Heart left ventricle (tissue), 16 donors: Measurements from ENCODE around the gene PALLD. TPM values are rescaled to one million over a fixed set of nuclear protein-coding genes. Genes with fewer than 3 reads are reported as not detected.

ENCODE experiments used
- ATAC-seq, 4 donors: fragments of 200-7000 bp; cut with Tn5 transposase; one replicate each; pipeline ENCODE4 v1.9.1; 2020 to 2022; ENCODE audit warnings: moderate library complexity in 4 of 4, mild to moderate bottlenecking in 3 of 4, moderate number of reproducible peaks in 1 of 4
- DNase-seq, 5 donors: peaks; one replicate each; pipeline ENCODE4 v3.0.0-alpha.2; 2020
- H3K27ac ChIP-seq, 12 donors: fragments of 200-600 bp; sonication (generic) in 4 of 12; one replicate each; pipeline versions ENCODE4 v1.5.0 to v1.8.0; 2016 to 2022; ENCODE audit warnings: mild to moderate bottlenecking in 2 of 12
- H3K27me3 ChIP-seq, 9 donors: fragments of 200-600 bp; sonication (generic) in 2 of 9; one replicate each; pipeline versions ENCODE4 v1.5.1 to v1.8.0; 2016 to 2022; ENCODE audit warnings: mild to moderate bottlenecking in 3 of 9
- H3K36me3 ChIP-seq, 9 donors: fragments of 200-600 bp; sonication (generic) in 2 of 9; one replicate each; pipeline versions ENCODE4 v1.5.0 to v1.8.0; 2018 to 2022; ENCODE audit warnings: mild to moderate bottlenecking in 2 of 9
- H3K4me1 ChIP-seq, 12 donors: fragments of 200-600 bp; sonication (generic) in 4 of 12; one replicate each; pipeline versions ENCODE4 v1.5.0 to v1.8.0; 2016 to 2022; ENCODE audit warnings: mild to moderate bottlenecking in 3 of 12
- H3K4me3 ChIP-seq, 12 donors: fragments of 200-600 bp; sonication (generic) in 4 of 12; one replicate each; pipeline versions ENCODE4 v1.5.0 to v1.8.0; 2017 to 2022; ENCODE audit warnings: mild to moderate bottlenecking in 9 of 12, moderate library complexity in 4 of 12
- H3K9me3 ChIP-seq, 12 donors: fragments of 200-600 bp; sonication (generic) in 4 of 12; one replicate each; pipeline versions ENCODE4 v1.5.0 to v1.8.0; 2016 to 2022; ENCODE audit warnings: mild to moderate bottlenecking in 1 of 12
- POLR2A ChIP-seq, 2 donors: fragments of 450-650 bp; IDR thresholded peaks; one replicate each; pipeline ENCODE4 v1.6.1; 2017; ENCODE audit warnings: antibody characterized with exemption in 2 of 2, mild to moderate bottlenecking in 2 of 2, moderate library complexity in 2 of 2
- WGBS, 4 donors: extraction: QIAGEN DNeasy Blood & Tissue Kit in 2 of 4; methylation state at CpG; one replicate each; pipeline versions ENCODE4 v1.1.5 to v1.1.7; 2013 to 2018; 5-methylcytosine and 5-hydroxymethylcytosine counted together
- intact Hi-C, 10 donors: fragments of 100-400 bp; cut with DNase I; formaldehyde crosslinking; loops; one replicate each; pipeline versions ENCODE4 v1.11.1 to v1.14.2; 2022
- polyA plus RNA-seq, 2 donors: library from polyadenylated mRNA; stranded (reverse); fragments of 200-250 nt; gene quantifications; one replicate each; pipeline ENCODE4 v1.2.3, GENCODE V29; 2013
- total RNA-seq, 9 donors: library from RNA; depleted of rRNA in 2 of 9; stranded (reverse); fragments of >200 nt in 2 of 9; fragmentation: NEBNext Ultra II Directional in 3 of 9; extraction: Animal tissue kit (Norgen Biotek cat#: 25700) in 3 of 9; gene quantifications; one replicate each; pipeline versions ENCODE4 v1.1.0 to v1.2.4, GENCODE V29; 2016 to 2023
- TF ChIP-seq, protein P1 (sequence below), 12 donors: fragments of 200-600 bp; sonication (generic) in 4 of 12; IDR thresholded peaks; one replicate each; pipeline versions ENCODE4 v1.5.0 to v1.8.0; 2018 to 2022; ENCODE audit warnings: antibody characterized with exemption in 12 of 12, mild to moderate bottlenecking in 5 of 12
- donor health status: ischemic (EF 13 %, LVEDD 7.1; RV severe dilation, severe dysfunction).
- donor health status: healthy with polysubstance abuse.
- donor health status: DM: no; HTN: yes; CAD: no.
- donor health status: DM: no; HTN: no; CAD: no.
- donor health status: ischemic (EF 25% LVEDD 6.9; RV normal size, moderate dysfunction).
- donor health status: ischemic (EF 25% LVEDD 5.7; RV mildly dilated, moderate dysfunction).
- donor health status: healthy.
- donor health status: DM: yes; HTN: yes; CAD: no.
- donor health status: ischemic (EF 35%, LVEDD 5.7; RV mildly dilated, moderate dysfunction).
- donor health status: nonischemic (EF 11% LVEDD 7.7; RV severe dilation, severe dysfunction).
- donor health status: DM: yes; HTN: yes; CAD: no.
- donor health status: PGD.
- donor health status: ischemic (EF 29% LVEDD 5.4; RV normal size, mild dysfunction).
- donor health status: nonischemic (EF 23%, LVEDD 6.1; RV moderate dilation, normal function).

PALLD gene
- total and polyA plus RNA-seq, 11 donors: 193 to 1,428 (median 1,015) TPM

DNA sequence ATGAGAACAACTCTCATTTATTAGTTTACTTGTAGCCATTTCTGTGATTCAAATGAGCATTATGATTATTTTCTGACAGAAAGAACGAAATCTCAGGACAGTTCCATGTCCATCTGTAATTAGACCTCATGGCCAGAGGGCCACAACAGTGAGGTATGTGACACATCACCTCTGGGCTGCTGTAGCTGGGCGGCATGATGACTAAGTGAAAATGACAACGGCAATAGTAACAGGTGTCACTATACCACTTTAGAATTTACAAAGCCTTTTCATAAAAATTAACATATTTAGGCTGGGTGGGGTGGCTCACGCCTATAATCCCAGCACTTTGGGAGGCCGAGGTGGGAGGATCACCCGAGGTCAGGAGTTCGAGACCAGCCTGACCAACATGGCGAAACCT, 260.6 kb downstream of the PALLD start:
- peak overlapping the region in 2 of 12 donors; percentile 5 to 31 for H3K27ac ChIP-seq
- TF ChIP-seq, protein P1, sequence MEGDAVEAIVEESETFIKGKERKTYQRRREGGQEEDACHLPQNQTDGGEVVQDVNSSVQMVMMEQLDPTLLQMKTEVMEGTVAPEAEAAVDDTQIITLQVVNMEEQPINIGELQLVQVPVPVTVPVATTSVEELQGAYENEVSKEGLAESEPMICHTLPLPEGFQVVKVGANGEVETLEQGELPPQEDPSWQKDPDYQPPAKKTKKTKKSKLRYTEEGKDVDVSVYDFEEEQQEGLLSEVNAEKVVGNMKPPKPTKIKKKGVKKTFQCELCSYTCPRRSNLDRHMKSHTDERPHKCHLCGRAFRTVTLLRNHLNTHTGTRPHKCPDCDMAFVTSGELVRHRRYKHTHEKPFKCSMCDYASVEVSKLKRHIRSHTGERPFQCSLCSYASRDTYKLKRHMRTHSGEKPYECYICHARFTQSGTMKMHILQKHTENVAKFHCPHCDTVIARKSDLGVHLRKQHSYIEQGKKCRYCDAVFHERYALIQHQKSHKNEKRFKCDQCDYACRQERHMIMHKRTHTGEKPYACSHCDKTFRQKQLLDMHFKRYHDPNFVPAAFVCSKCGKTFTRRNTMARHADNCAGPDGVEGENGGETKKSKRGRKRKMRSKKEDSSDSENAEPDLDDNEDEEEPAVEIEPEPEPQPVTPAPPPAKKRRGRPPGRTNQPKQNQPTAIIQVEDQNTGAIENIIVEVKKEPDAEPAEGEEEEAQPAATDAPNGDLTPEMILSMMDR (IDR thresholded peaks at IDR 0.05): no peak
- TF ChIP-seq POLR2A (IDR thresholded peaks at IDR 0.05): no peak
- no peaks in the 10 kb centered on the region for H3K9me3 ChIP-seq
- DNase-seq (no peak), ATAC-seq (no peak)
- H3K27me3 ChIP-seq: no peaks in the 10 kb centered on the region
- no peaks in the 10 kb centered on the region for H3K36me3 ChIP-seq
- intact Hi-C loops: no loop called here
- peaks cover 0 to 32% (median 0%) of the 10 kb centered on the region in 12 donors for H3K4me1 ChIP-seq
- no peak overlapping the region for H3K4me3 ChIP-seq
- 93 to 98% (median 96%) methylated on average over 8 of the region's 8 CpGs for WGBS, 4 donors

DNA sequence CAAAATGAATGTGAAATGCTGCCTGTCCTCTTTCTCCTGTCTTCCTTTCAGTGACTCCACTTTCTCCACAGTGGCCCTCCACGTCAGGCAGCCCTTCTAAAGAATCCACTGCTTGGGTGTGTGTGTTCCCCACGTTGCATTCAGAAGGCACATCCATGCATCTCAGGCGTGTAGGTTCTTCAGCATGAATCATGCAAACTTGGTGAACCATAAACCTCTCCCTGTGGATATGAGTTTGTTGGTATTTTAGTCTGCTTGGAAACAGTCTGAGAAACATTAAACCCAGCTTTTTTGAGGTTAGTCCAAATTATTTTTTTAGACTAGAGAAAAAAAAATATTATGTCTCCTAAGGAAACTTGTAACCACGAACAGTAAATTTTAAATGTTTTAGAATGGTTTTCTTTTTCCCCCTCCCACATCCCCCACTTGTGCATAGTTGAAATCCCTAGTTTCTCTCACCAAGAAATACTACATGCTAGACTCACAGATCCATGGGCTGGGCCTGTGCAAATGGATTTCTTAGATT, 261.6 kb downstream of the PALLD start:
- WGBS, 4 donors: 69 to 77% (median 71%) methylated on average over 4 of the region's 4 CpGs
- H3K4me1 ChIP-seq: peaks cover 0 to 32% (median 0%) of the 10 kb centered on the region in 12 donors
- no peak overlapping the region for H3K4me3 ChIP-seq
- H3K27me3 ChIP-seq: no peaks in the 10 kb centered on the region
- H3K9me3 ChIP-seq: no peaks in the 10 kb centered on the region
- H3K36me3 ChIP-seq: peaks cover 0 to 3% (median 0%) of the 10 kb centered on the region in 9 donors
- ATAC-seq (no peak), DNase-seq (no peak)
- no peak for TF ChIP-seq POLR2A (IDR thresholded peaks at IDR 0.05)
- TF ChIP-seq, protein P1 (IDR thresholded peaks at IDR 0.05): no peak
- intact Hi-C loops: no loop called here
- H3K27ac ChIP-seq: peak overlapping the region in 2 of 12 donors; percentile 28 to 33

DNA sequence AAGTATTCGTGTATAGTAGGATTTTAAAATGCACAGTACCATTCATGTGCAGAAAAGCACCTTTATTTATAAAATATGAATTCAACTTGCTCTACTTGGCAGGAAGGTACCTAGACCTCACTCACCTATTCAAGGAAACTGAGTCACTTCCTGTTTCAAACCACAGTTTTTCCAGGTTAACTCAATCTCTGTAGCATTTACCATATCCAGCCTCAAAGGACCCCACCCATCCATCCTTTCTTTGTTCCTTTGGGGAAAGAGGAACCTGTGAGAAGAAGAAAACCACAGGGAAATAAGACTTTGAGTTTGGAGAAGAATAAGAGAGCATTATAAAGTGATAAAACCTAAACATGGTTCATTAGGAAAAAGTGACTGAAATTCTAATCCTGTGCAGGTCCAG, 262.5 kb downstream of the PALLD start:
- TF ChIP-seq POLR2A (IDR thresholded peaks at IDR 0.05): no peak
- TF ChIP-seq, protein P1 (IDR thresholded peaks at IDR 0.05): no peak
- Histone ChIP-seq H3K27me3 (no peaks in the 10 kb centered on the region), H3K27ac (peak overlapping the region in 2 of 12 donors; percentile 3 to 5), H3K36me3 (peaks cover 0 to 4% (median 0%) of the 10 kb centered on the region in 9 donors), H3K4me3 (no peak overlapping the region), H3K9me3 (no peaks in the 10 kb centered on the region), H3K4me1 (peaks cover 0 to 32% (median 0%) of the 10 kb centered on the region in 12 donors)
- intact Hi-C loops: no loop called here
- DNase-seq (no peak), ATAC-seq (no peak)
- 91 to 97% (median 96%) methylated on average over 1 of the region's 1 CpG for WGBS, 4 donors

DNA sequence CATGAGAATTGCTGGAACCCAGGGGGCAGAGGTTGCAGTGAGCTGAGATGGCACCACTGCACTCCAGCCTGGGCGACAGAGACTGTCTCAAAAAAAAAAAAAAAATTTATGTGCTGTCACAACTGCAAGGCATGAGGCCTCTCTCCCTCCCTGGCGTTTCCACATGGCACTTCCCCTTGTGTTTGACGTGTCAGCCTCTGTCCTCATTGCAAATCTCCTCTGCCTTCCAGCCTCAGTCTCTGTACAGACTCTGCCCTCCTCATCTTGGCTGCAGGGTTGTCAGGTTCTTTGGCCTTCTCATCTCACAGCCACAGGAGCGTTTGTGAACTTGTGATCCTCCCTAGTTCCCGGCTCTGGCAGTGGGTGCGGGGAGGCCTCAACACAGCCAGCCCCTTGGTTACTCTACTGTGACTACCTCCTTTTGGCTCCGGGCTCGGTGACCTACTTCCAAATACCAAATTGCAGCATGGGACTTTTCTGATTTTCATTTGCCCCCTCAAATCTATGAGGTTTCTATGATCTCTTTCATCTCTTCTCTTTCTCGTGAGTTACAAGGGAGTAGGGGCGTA, 263.2 kb downstream of the PALLD start:
- 83 to 90% (median 86%) methylated on average over 10 of the region's 10 CpGs for WGBS, 4 donors
- ATAC-seq (peak in 3 of 4 donors; percentile 17 to 50 (median 49)), DNase-seq (no peak)
- no peak for TF ChIP-seq POLR2A (IDR thresholded peaks at IDR 0.05)
- TF ChIP-seq, protein P1 (IDR thresholded peaks at IDR 0.05): no peak
- H3K4me1 ChIP-seq: peaks cover 0 to 36% (median 4%) of the 10 kb centered on the region in 12 donors
- no peaks in the 10 kb centered on the region for H3K27me3 ChIP-seq
- intact Hi-C loops: no loop called here
- no peak overlapping the region for H3K4me3 ChIP-seq
- H3K36me3 ChIP-seq: peaks cover 0 to 9% (median 0%) of the 10 kb centered on the region in 9 donors
- H3K27ac ChIP-seq: peak overlapping the region in 4 of 12 donors; percentile 2 to 36 (median 14)
- H3K9me3 ChIP-seq: no peaks in the 10 kb centered on the region
